Lower leg skin (tissue), 3 donors: ENCODE results near the gene CRNKL1.

Source experiments
- CTCF ChIP-seq, 3 donors: fragments of 450-650 bp; IDR thresholded peaks; one replicate each; pipeline ENCODE4 v1.5.1; 2016; ENCODE audit warnings: antibody characterized with exemption in 3 of 3, mild to moderate bottlenecking in 3 of 3, moderate library complexity in 2 of 3
- POLR2A ChIP-seq, 2 donors: fragments of 450-650 bp; IDR thresholded peaks; one replicate each; pipeline ENCODE4 v1.6.1; 2016 to 2017; ENCODE audit warnings: antibody characterized with exemption in 2 of 2, mild to moderate bottlenecking in 1 of 2, moderate library complexity in 1 of 2

GRCh38 chr20:20034486-20034885, 17.8 kb downstream of the CRNKL1 start:
- TF ChIP-seq CTCF (IDR thresholded peaks at IDR 0.05) (no peak), POLR2A (IDR thresholded peaks at IDR 0.05) (no peak)
